H1 (cell line): ENCODE measurements around the gene SERPINF2. TPM values are rescaled to one million over a fixed set of nuclear protein-coding genes. Genes with fewer than 3 reads are reported as not detected.

Source experiments
- CTCF ChIA-PET: fragments of 300-600 bp; sonication (Branson Sonifier 250); formaldehyde crosslinking; loops from one replicate; lab custom pipeline; 2021; ENCODE audit not compliant: partially characterized antibody; lab: Charles Lee
- POLR2A ChIA-PET: fragments of 300-600 bp; sonication (Branson Sonifier 250); formaldehyde crosslinking; loops from one replicate; lab custom pipeline; 2021; ENCODE audit warnings: inconsistent platforms; ENCODE audit not compliant: partially characterized antibody; lab: Charles Lee
- DNase-seq, 2 experiments: peaks; one replicate each; pipeline versions ENCODE4 v3.0.0 to v3.0.0-alpha.2; 2010 to 2022; ENCODE audit warnings: low spot score in 2 of 2, low read depth in 1 of 2, mixed read lengths in 1 of 2
- FAIRE-seq: peaks from 2 replicates; lab custom pipeline; 2011; peaks lifted over from hg19 to GRCh38; lab: Jason Lieb, UNC
- H2AFZ ChIP-seq: 2 replicates; pipeline ENCODE4 v1.8.1; 2012; ENCODE audit warnings: low read length, inconsistent platforms
- H2AK5ac ChIP-seq: 2 replicates; pipeline ENCODE4 v1.6.1; 2013; ENCODE audit warnings: low read depth, low read length
- H2BK120ac ChIP-seq: replicated peaks from 2 replicates; pipeline ENCODE3; 2013; ENCODE audit warnings: low read depth, low read length, inconsistent platforms
- H2BK12ac ChIP-seq: 2 replicates; pipeline ENCODE4 v1.6.1; 2013; ENCODE audit warnings: low read depth, low read length
- H2BK15ac ChIP-seq: 2 replicates; pipeline ENCODE4 v1.6.1; 2013; ENCODE audit warnings: low read length
- H2BK20ac ChIP-seq: 2 replicates; pipeline ENCODE4 v1.6.1; 2013; ENCODE audit warnings: low read length
- H2BK5ac ChIP-seq: 2 replicates; pipeline ENCODE4 v1.6.1; 2013; ENCODE audit warnings: low read depth, low read length
- H3K14ac ChIP-seq: 2 replicates; pipeline ENCODE4 v1.6.1; 2013; ENCODE audit warnings: inconsistent platforms; ENCODE audit not compliant: insufficient read length
- H3K18ac ChIP-seq: 2 replicates; pipeline ENCODE4 v1.6.1; 2013; ENCODE audit warnings: low read length; ENCODE audit errors: extremely low read depth
- H3K23ac ChIP-seq: 2 replicates; pipeline ENCODE4 v1.6.1; 2013; ENCODE audit warnings: inconsistent platforms; ENCODE audit not compliant: insufficient read length
- H3K23me2 ChIP-seq: 2 replicates; pipeline ENCODE4 v1.6.1; 2013; ENCODE audit warnings: low read depth, low read length
- H3K27ac ChIP-seq: 2 replicates; pipeline ENCODE4 v1.6.1; 2011; ENCODE audit warnings: low read depth, low read length, inconsistent platforms
- H3K27me3 ChIP-seq, 4 experiments: replicated peaks in 1 of 4; 1 replicate in 1 of 4; 2 replicates in 3 of 4; pipeline versions ENCODE4 v1.6.1 to v1.8.1; 2011 to 2013; ENCODE audit warnings: low read length in 3 of 4, mild to moderate bottlenecking in 3 of 4, inconsistent platforms in 2 of 4, mixed read lengths in 2 of 4, moderate library complexity in 1 of 4; ENCODE audit not compliant: control insufficient read depth in 3 of 4, insufficient read depth in 3 of 4; ENCODE audit errors: extremely low read depth in 1 of 4
- H3K36me3 ChIP-seq, 4 experiments: 2 replicates each; pipeline versions ENCODE4 v1.6.1 to v1.8.1; 2011 to 2013; ENCODE audit warnings: mild to moderate bottlenecking in 4 of 4, low read length in 3 of 4, moderate library complexity in 2 of 4, control low read depth in 1 of 4, inconsistent platforms in 1 of 4; ENCODE audit not compliant: insufficient read depth in 4 of 4, control insufficient read depth in 2 of 4
- H3K4ac ChIP-seq: replicated peaks from 2 replicates; pipeline ENCODE3; 2013; ENCODE audit warnings: low read length, low read depth, mixed read lengths, inconsistent platforms; ENCODE audit not compliant: insufficient read length
- H3K4me1 ChIP-seq, 4 experiments: replicated peaks in 1 of 4; 1 replicate in 1 of 4; 2 replicates in 3 of 4; pipeline versions ENCODE4 v1.6.1 to v1.8.1; 2011 to 2013; ENCODE audit warnings: low read length in 3 of 4, inconsistent platforms in 2 of 4, mixed read lengths in 1 of 4; ENCODE audit not compliant: insufficient read depth in 4 of 4, control insufficient read depth in 3 of 4
- H3K4me2 ChIP-seq, 2 experiments: 2 replicates each; pipeline versions ENCODE4 v1.6.1 to v1.8.1; 2011 to 2013; ENCODE audit warnings: low read depth in 2 of 2, low read length in 2 of 2, control low read depth in 1 of 2, inconsistent platforms in 1 of 2, mild to moderate bottlenecking in 1 of 2; ENCODE audit not compliant: insufficient read depth in 1 of 2
- H3K4me3 ChIP-seq, 4 experiments: fragments of 200-600, 300-600 bp in 1 of 4; sonication (generic), shearing (Covaris generic), sonication (Bioruptor Twin) in 1 of 4; 2 replicates each; pipeline versions ENCODE4 v1.5.1 to v1.8.1; 2011 to 2016; ENCODE audit warnings: low read length in 4 of 4, low read depth in 3 of 4, control low read depth in 2 of 4, inconsistent platforms in 2 of 4, mild to moderate bottlenecking in 2 of 4, mixed read lengths in 1 of 4, moderate library complexity in 1 of 4; ENCODE audit not compliant: insufficient read depth in 2 of 4; ENCODE audit errors: extremely low read depth in 1 of 4
- H3K56ac ChIP-seq: replicated peaks from 2 replicates; pipeline ENCODE3; 2013; ENCODE audit warnings: low read depth, mild to moderate bottlenecking, mixed read lengths, low read length, inconsistent platforms; ENCODE audit not compliant: insufficient read length
- H3K79me1 ChIP-seq: 2 replicates; pipeline ENCODE4 v1.6.1; 2013; ENCODE audit warnings: low read depth, low read length, control low read depth
- H3K79me2 ChIP-seq, 2 experiments: 2 replicates each; pipeline versions ENCODE4 v1.6.1 to v1.8.1; 2012 to 2013; ENCODE audit warnings: low read length in 2 of 2, mild to moderate bottlenecking in 2 of 2, inconsistent platforms in 1 of 2; ENCODE audit not compliant: insufficient read depth in 2 of 2, control insufficient read depth in 1 of 2
- H3K9ac ChIP-seq, 4 experiments: replicated peaks in 1 of 4; 1 replicate in 1 of 4; 2 replicates in 3 of 4; pipeline versions ENCODE4 v1.6.1 to v1.8.1; 2011 to 2013; ENCODE audit warnings: low read depth in 3 of 4, low read length in 3 of 4, control low read depth in 2 of 4, mild to moderate bottlenecking in 2 of 4, moderate library complexity in 2 of 4, inconsistent platforms in 1 of 4; ENCODE audit errors: extremely low read depth in 1 of 4
- H3K9me3 ChIP-seq, 2 experiments: 2 replicates each; pipeline versions ENCODE4 v1.6.1 to v1.8.1; 2012 to 2013; ENCODE audit warnings: mild to moderate bottlenecking in 2 of 2, moderate library complexity in 2 of 2, control low read depth in 1 of 2, inconsistent platforms in 1 of 2, low read depth in 1 of 2, low read length in 1 of 2, mixed read lengths in 1 of 2; ENCODE audit not compliant: insufficient read depth in 2 of 2
- H4K20me1 ChIP-seq, 2 experiments: replicated peaks in 1 of 2; 2 replicates each; pipeline versions ENCODE3 to v1.8.1; 2011 to 2013; ENCODE audit warnings: inconsistent platforms in 2 of 2, low read length in 2 of 2, mild to moderate bottlenecking in 1 of 2; ENCODE audit not compliant: insufficient read depth in 2 of 2, control insufficient read depth in 1 of 2
- H4K5ac ChIP-seq: 2 replicates; pipeline ENCODE4 v1.6.1; 2013; ENCODE audit warnings: low read length, low read depth, mixed read lengths, inconsistent platforms; ENCODE audit not compliant: insufficient read length
- H4K8ac ChIP-seq: 2 replicates; pipeline ENCODE4 v1.8.0; 2013; ENCODE audit warnings: mild to moderate bottlenecking, moderate library complexity, low read length, inconsistent platforms; ENCODE audit not compliant: insufficient read depth; ENCODE audit errors: extremely low read depth
- H4K91ac ChIP-seq: replicated peaks from 2 replicates; pipeline ENCODE3; 2013; ENCODE audit warnings: low read length, mixed read lengths, inconsistent platforms; ENCODE audit not compliant: insufficient read length
- KDM1A ChIP-seq: fragments of 200-600, 300-600 bp; sonication (generic); IDR thresholded peaks from 2 replicates; pipeline ENCODE4 v1.7.1; 2016; ENCODE audit warnings: mild to moderate bottlenecking, low read length, borderline replicate concordance
- NRF1 ChIP-seq: IDR thresholded peaks from 2 replicates; pipeline ENCODE4 v1.6.1; 2011; ENCODE audit warnings: mild to moderate bottlenecking, low read depth, low read length, improper control_type of control experiment
- RFX5 ChIP-seq: IDR thresholded peaks from 2 replicates; pipeline ENCODE4 v1.6.1; 2011; ENCODE audit warnings: low read depth, low read length, improper control_type of control experiment, borderline replicate concordance
- RXRA ChIP-seq: IDR thresholded peaks from 2 replicates; pipeline ENCODE4 v1.6.1; 2011; ENCODE audit warnings: low read depth, mild to moderate bottlenecking, low read length, moderate library complexity; ENCODE audit not compliant: insufficient read depth
- SP2 ChIP-seq: IDR thresholded peaks from 2 replicates; pipeline ENCODE4 v1.6.1; 2012; ENCODE audit warnings: mild to moderate bottlenecking, low read length, inconsistent platforms
- TAF7 ChIP-seq: optimal IDR thresholded peaks from 2 replicates; pipeline ENCODE3; 2011; ENCODE audit warnings: low read depth, mild to moderate bottlenecking, inconsistent platforms, low read length, moderate library complexity, borderline replicate concordance
- TBP ChIP-seq: IDR thresholded peaks from 2 replicates; pipeline ENCODE4 v1.6.1; 2011; ENCODE audit warnings: low read depth, low read length, improper control_type of control experiment
- WGBS, 2 experiments: shearing (Covaris generic) in 1 of 2; methylation state at CpG; one replicate each; pipeline versions ENCODE4 v1.1.6 to v1.1.7; 2013 to 2015; ENCODE audit warnings: low lambda C conversion rate in 2 of 2, mixed read lengths in 2 of 2, inconsistent platforms in 1 of 2, low coverage in 1 of 2, missing lambda C conversion rate in 1 of 2; ENCODE audit not compliant: insufficient replicate concordance in 2 of 2, insufficient coverage in 1 of 2, insufficient read length in 1 of 2; ENCODE audit errors: extremely low coverage in 1 of 2, missing lambda C conversion rate in 1 of 2; 5-methylcytosine and 5-hydroxymethylcytosine counted together
- polyA plus RNA-seq, 7 experiments: library from polyadenylated mRNA; depleted of rRNA in 3 of 7; stranded (reverse) in 5 of 7; unstranded in 2 of 7; fragments of >200 nt in 5 of 7; fragments of 200-250 nt in 2 of 7; gene quantifications; 1 replicate in 5 of 7; 2 replicates in 1 of 7; 4 replicates in 1 of 7; pipeline versions ENCODE4 v1.2.1 to v1.2.3, GENCODE V29; 2011 to 2013; ENCODE audit warnings: missing spikeins in 2 of 7, mixed read lengths in 2 of 7
- total RNA-seq: library from RNA; stranded (reverse); fragmentation: NEBNext Ultra II Directional; extraction: Animal tissue kit (Norgen Biotek cat#: 25700); gene quantifications from 2 replicates; pipeline ENCODE4 v1.2.1, GENCODE V29; 2021

SERPINF2 gene
- total and polyA plus RNA-seq, 2 of the 8 experiments (the other 6 are each of a cell fraction or from before 2014, with no cell fraction given): 1.8 to 3.2 TPM

DNA sequence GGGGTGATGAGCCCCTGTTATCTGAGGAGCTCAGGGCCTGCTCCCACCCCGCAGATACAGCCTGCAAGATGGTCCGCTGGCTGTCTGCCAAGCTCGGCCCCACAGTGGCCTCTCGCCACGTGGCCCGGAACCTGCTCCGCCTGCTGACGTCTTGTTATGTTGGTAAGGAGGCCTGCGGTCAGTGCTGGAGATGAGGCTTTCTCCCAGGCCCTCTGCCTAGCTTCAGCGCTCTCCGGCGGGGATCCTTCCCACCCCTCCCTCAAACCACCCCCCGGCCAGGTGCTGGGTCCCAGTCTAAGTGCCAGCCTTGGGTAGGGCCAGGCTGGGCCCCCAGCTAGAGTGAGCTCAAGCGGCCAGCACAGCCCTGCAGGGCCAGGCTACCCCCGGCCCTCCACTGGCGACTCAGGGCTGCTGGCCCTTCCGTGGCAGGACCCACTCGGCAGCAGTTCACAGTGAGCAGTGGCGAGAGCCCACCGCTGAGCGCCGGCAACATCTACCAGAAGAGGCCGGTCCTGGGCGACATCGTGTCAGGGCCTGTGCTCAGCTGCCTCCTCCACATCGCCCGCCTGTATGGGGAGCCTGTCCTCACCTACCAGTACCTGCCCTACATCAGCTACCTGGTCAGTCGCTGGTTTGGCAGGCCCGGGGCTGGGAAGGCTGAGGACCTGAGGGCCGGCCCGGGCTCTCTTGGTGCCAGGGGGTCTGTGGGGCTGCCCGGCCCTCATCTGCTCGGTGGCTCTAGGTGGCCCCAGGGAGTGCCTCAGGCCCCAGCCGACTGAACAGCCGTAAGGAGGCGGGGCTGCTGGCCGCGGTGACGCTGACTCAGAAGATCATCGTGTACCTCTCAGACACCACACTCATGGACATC lies 12.1 kb upstream of the SERPINF2 start:
- ChIA-PET CTCF (interaction anchor here (0.5 to 7.1 kb wide), 7 partner anchors 10 to 67 kb away, joined by 3 to 34 read pairs (median 3); no protein-coding TSS in a partner anchor), POLR2A (interaction anchor here (0.6 to 4.2 kb wide), 7 partner anchors 14 to 64 kb away, joined by 3 to 16 read pairs (median 3); no protein-coding TSS in a partner anchor)
- no peaks in the 10 kb centered on the region; a peak in 1 of 4 replicates for H3K79me2 ChIP-seq
- no peak overlapping the region for H3K27ac ChIP-seq
- no peak overlapping the region for H4K8ac ChIP-seq
- DNase-seq (no peak), FAIRE-seq (no peak)
- H2BK5ac ChIP-seq: no peak overlapping the region
- H3K9me3 ChIP-seq: no peaks in the 10 kb centered on the region
- no peak overlapping the region for H2BK120ac ChIP-seq
- H3K4me2 ChIP-seq: no peak overlapping the region
- H2BK12ac ChIP-seq: no peak overlapping the region
- H3K9ac ChIP-seq: no peak overlapping the region
- no peak overlapping the region for H3K23ac ChIP-seq
- no peaks in the 10 kb centered on the region for H3K4me1 ChIP-seq
- H3K56ac ChIP-seq: no peak overlapping the region
- H3K14ac ChIP-seq: no peak overlapping the region
- H4K91ac ChIP-seq: no peak overlapping the region
- no peaks in the 10 kb centered on the region for H3K27me3 ChIP-seq
- no peak overlapping the region for H4K5ac ChIP-seq
- no peak overlapping the region for H3K18ac ChIP-seq
- no peaks in the 10 kb centered on the region for H3K23me2 ChIP-seq
- no peak overlapping the region for H3K4ac ChIP-seq
- peaks cover 0 to 4% of the 10 kb centered on the region in 2 experiments for H4K20me1 ChIP-seq
- H3K36me3 ChIP-seq: no peaks in the 10 kb centered on the region; a peak in 3 of 8 replicates
- H2BK15ac ChIP-seq: no peak overlapping the region
- WGBS, 2 experiments: 95% methylated on average over 29 of the region's 40 CpGs; no CpG with 5 or more reads in 1 of the 2 experiments
- no peak overlapping the region for H3K4me3 ChIP-seq
- H2AK5ac ChIP-seq: no peak overlapping the region
- H2BK20ac ChIP-seq: no peak overlapping the region
- H3K79me1 ChIP-seq: peaks cover 4% of the 10 kb centered on the region; the same call in 1 of the 2 replicates
- H2AFZ ChIP-seq: no peak overlapping the region
- TF ChIP-seq NRF1: no peak
- no peak for TF ChIP-seq TBP
- TF ChIP-seq RFX5: no peak
- TF ChIP-seq KDM1A: no peak
- no peak for TF ChIP-seq RXRA
- TF ChIP-seq SP2: no peak
- TF ChIP-seq TAF7: no peak
